ENCODE measurements around the gene SHD. TPM values are rescaled to one million over a fixed set of nuclear protein-coding genes. Genes with fewer than 3 reads are reported as not detected.

SHD gene
- total RNA-seq, 1 experiment from 2014 or later: 4.4 TPM

DNA sequence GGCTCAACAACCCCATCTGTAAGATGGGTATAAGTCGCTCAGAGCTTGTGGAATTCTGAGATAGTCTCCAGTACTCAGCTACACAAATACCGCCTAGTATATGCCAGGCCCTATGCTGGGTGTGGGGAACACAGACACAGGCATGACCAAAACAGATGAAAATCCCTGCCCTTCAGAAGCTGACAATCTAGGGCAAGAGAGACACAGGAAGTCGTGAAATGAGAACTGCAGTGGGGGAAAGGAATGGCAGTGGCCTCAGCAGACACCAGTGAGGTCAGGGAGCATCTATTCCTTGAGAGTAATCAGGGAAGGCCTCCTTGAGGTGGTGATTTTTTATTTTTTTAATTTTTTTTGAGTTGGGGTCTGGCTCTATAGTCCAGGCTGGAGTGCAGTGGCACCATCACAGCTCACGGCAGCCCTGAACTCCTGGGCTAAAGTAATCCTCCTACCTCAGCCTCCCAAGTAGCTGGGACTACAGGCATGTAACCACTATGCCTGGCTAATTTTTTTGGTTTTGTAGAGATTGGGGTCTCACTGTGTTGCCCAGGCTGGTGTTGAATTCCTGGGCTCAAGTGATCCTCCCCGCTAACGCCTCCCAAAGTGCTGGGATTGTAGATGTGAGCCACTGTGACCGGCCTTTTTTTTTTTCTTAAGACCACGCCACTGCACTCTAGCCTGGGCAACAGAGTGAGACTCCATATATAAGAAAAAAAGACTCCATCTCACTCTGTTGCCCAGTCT, 19.9 kb downstream of the SHD start:
- Histone ChIP-seq H3K79me2 (ENCODE audit: insufficient read depth, low read length) (no peaks in the 10 kb centered on the region), H2BK15ac (ENCODE audit: low read depth, low read length) (no peak overlapping the region), H3K27me3 (ENCODE audit: insufficient read depth, low read length) (no peaks in the 10 kb centered on the region), H3K9me3 (ENCODE audit: control insufficient read depth, low read depth, low read length) (no peaks in the 10 kb centered on the region), H3K9ac (ENCODE audit: extremely low read depth, insufficient read length, low read length) (no peak overlapping the region), H2BK5ac (ENCODE audit: insufficient read length, low read length) (no peak overlapping the region), H3K4me2 (ENCODE audit: insufficient read depth, insufficient read length, low read length) (no peak overlapping the region), H2BK120ac (ENCODE audit: low read depth, low read length, poor library complexity, severe bottlenecking) (no peak overlapping the region), H3K23me2 (ENCODE audit: insufficient read length, low read depth, low read length, poor library complexity, severe bottlenecking) (no peaks in the 10 kb centered on the region), H3K79me1 (ENCODE audit: insufficient read depth, low read depth, low read length, poor library complexity, severe bottlenecking) (no peaks in the 10 kb centered on the region), H2BK12ac (ENCODE audit: insufficient read length, low read depth, low read length) (no peak overlapping the region), H3K14ac (ENCODE audit: insufficient read depth, low read length) (no peak overlapping the region), H3T11ph (ENCODE audit: low read length) (no peak overlapping the region), H3K56ac (ENCODE audit: insufficient read length, low read depth, low read length) (no peak overlapping the region), H2AK5ac (ENCODE audit: insufficient read length, low read length) (no peak overlapping the region), H3K23ac (ENCODE audit: insufficient read length, low read depth, low read length) (no peak overlapping the region), H2BK20ac (ENCODE audit: low read depth, low read length, poor library complexity, severe bottlenecking) (no peak overlapping the region), H4K5ac (ENCODE audit: insufficient read length, low read depth, low read length) (no peak overlapping the region), H3K4me1 (ENCODE audit: insufficient read depth, low read length) (no peaks in the 10 kb centered on the region), H4K91ac (ENCODE audit: insufficient read length, low read depth, low read length) (no peak overlapping the region), H4K20me1 (ENCODE audit: control insufficient read depth, insufficient read depth, insufficient read length) (no peaks in the 10 kb centered on the region), H3K4ac (ENCODE audit: low read depth, low read length) (no peak overlapping the region), H4K8ac (replicated peaks; ENCODE audit: insufficient read length, low read depth, low read length) (no peak overlapping the region), H3K18ac (ENCODE audit: insufficient read length, low read depth, low read length) (no peak overlapping the region), H3K27ac (ENCODE audit: insufficient read length, low read depth, low read length) (no peak overlapping the region), H2AFZ (ENCODE audit: low read length) (no peak overlapping the region)
- no CpG with 5 or more reads among the region's 8 CpGs for WGBS (ENCODE audit: extremely low coverage, insufficient read length, low lambda C conversion rate)
- Mint-ChIP-seq H3K27ac (no peak overlapping the region), H3K27me3 (ENCODE audit: low read depth) (peaks cover 21% of the 10 kb centered on the region), H3K36me3 (ENCODE audit: insufficient read depth in 1 of 3, low read depth in 3 of 3) (no peaks in the 10 kb centered on the region), H3K4me3 (no peak overlapping the region), H3K9me3 (no peaks in the 10 kb centered on the region; a peak in 1 of 5 replicates), H3K4me1 (peaks cover 12 to 25% of the 10 kb centered on the region in 2 experiments)
- TF ChIP-seq, protein P1, sequence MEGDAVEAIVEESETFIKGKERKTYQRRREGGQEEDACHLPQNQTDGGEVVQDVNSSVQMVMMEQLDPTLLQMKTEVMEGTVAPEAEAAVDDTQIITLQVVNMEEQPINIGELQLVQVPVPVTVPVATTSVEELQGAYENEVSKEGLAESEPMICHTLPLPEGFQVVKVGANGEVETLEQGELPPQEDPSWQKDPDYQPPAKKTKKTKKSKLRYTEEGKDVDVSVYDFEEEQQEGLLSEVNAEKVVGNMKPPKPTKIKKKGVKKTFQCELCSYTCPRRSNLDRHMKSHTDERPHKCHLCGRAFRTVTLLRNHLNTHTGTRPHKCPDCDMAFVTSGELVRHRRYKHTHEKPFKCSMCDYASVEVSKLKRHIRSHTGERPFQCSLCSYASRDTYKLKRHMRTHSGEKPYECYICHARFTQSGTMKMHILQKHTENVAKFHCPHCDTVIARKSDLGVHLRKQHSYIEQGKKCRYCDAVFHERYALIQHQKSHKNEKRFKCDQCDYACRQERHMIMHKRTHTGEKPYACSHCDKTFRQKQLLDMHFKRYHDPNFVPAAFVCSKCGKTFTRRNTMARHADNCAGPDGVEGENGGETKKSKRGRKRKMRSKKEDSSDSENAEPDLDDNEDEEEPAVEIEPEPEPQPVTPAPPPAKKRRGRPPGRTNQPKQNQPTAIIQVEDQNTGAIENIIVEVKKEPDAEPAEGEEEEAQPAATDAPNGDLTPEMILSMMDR (conservative IDR thresholded peaks at IDR 0.05): no peak
- DNase-seq: no peak

Data from H9 (cell line).